ENCODE results near the gene ADAMTS14. TPM values are rescaled to one million over a fixed set of nuclear protein-coding genes. Genes with fewer than 3 reads are reported as not detected.

Gene ADAMTS14
- total RNA-seq, 1 donor, result 3.0 TPM

GRCh38 chr10:70748801-70749573, 76.7 kb downstream of the ADAMTS14 start:
- DNase-seq (ENCODE audit: low read depth in 2 of 3, low spot score in 2 of 3), result no peak

- no peak for DNase-seq (ENCODE audit: low read depth in 2 of 3, low spot score in 2 of 3)
These were observed 77.5 kb downstream of the ADAMTS14 start for GRCh38 chr10:70749756-70750155.

- DNase-seq (ENCODE audit: low read depth in 2 of 3, low spot score in 2 of 3), result no peak
These were observed 77.9 kb downstream of the ADAMTS14 start for GRCh38 chr10:70750156-70750703.

- DNase-seq (ENCODE audit: low read depth in 2 of 3, low spot score in 2 of 3), result no peak
These were observed 79.0 kb downstream of the ADAMTS14 start for GRCh38 chr10:70751356-70751755.

- DNase-seq (ENCODE audit: low read depth in 2 of 3, low spot score in 2 of 3), result no peak
These were observed 79.7 kb downstream of the ADAMTS14 start for GRCh38 chr10:70751991-70752390.

- DNase-seq (ENCODE audit: low read depth in 2 of 3, low spot score in 2 of 3), result no peak
These were observed 80.3 kb downstream of the ADAMTS14 start for GRCh38 chr10:70752571-70752970.

GRCh38 chr10:70753026-70753663, 80.8 kb downstream of the ADAMTS14 start:
- DNase-seq (ENCODE audit: low read depth in 2 of 3, low spot score in 2 of 3), result no peak

GRCh38 chr10:70753841-70754621, 81.7 kb downstream of the ADAMTS14 start:
- DNase-seq (ENCODE audit: low read depth in 2 of 3, low spot score in 2 of 3), result no peak

GRCh38 chr10:70756700-70757360, 84.5 kb downstream of the ADAMTS14 start:
- DNase-seq (ENCODE audit: low read depth in 2 of 3, low spot score in 2 of 3), result no peak

- no peak for DNase-seq (ENCODE audit: low read depth in 2 of 3, low spot score in 2 of 3)
These were observed 85.5 kb downstream of the ADAMTS14 start for GRCh38 chr10:70757856-70758255.

- peak; percentile 40 to 76 (median 63) for DNase-seq (ENCODE audit: low read depth in 2 of 3, low spot score in 2 of 3)
These were observed 86.6 kb downstream of the ADAMTS14 start for GRCh38 chr10:70758757-70759514.

- DNase-seq (ENCODE audit: low read depth in 2 of 3, low spot score in 2 of 3), result peak in 2 of 3 donors; percentile 26 to 28
These were observed 87.5 kb downstream of the ADAMTS14 start for GRCh38 chr10:70759781-70760180.

GRCh38 chr10:70760271-70760787, 88.0 kb downstream of the ADAMTS14 start:
- DNase-seq (ENCODE audit: low read depth in 2 of 3, low spot score in 2 of 3), result no peak

- DNase-seq (ENCODE audit: low read depth in 2 of 3, low spot score in 2 of 3), result peak in 1 of 3 donors; percentile 33
These were observed 88.8 kb downstream of the ADAMTS14 start for GRCh38 chr10:70761031-70761601.

GRCh38 chr10:70761727-70762350, 89.5 kb downstream of the ADAMTS14 start:
- no peak for DNase-seq (ENCODE audit: low read depth in 2 of 3, low spot score in 2 of 3)

- no peak for DNase-seq (ENCODE audit: low read depth in 2 of 3, low spot score in 2 of 3)
These were observed 90.3 kb downstream of the ADAMTS14 start for GRCh38 chr10:70762441-70763175.

- DNase-seq (ENCODE audit: low read depth in 2 of 3, low spot score in 2 of 3), result no peak
These were observed 91.3 kb downstream of the ADAMTS14 start for GRCh38 chr10:70763567-70763966.

All from hematopoietic multipotent progenitor cell (in vitro differentiated cells).